H9 (cell line): ENCODE results near the gene CD2BP2. TPM values are rescaled to one million over a fixed set of nuclear protein-coding genes. Genes with fewer than 3 reads are reported as not detected.

ENCODE experiments used
- DNase-seq: peaks from one replicate; pipeline ENCODE4 v3.0.0-alpha.2; 2017
- H2AFZ ChIP-seq: one replicate; pipeline ENCODE4 v1.6.1; 2013; ENCODE audit warnings: mild to moderate bottlenecking, low read length, control low read depth, moderate library complexity
- H2AK5ac ChIP-seq: 2 replicates; pipeline ENCODE4 v1.6.1; 2013; ENCODE audit warnings: low read length, control low read depth, mixed read lengths; ENCODE audit not compliant: insufficient read length
- H2BK120ac ChIP-seq: one replicate; pipeline ENCODE4 v1.6.1; 2013; ENCODE audit warnings: low read depth, mild to moderate bottlenecking, low read length, control low read depth, inconsistent platforms; ENCODE audit not compliant: poor library complexity, severe bottlenecking
- H2BK12ac ChIP-seq: 2 replicates; pipeline ENCODE4 v1.6.1; 2013; ENCODE audit warnings: low read length, control low read depth, mixed read lengths, low read depth; ENCODE audit not compliant: insufficient read length
- H2BK15ac ChIP-seq: 2 replicates; pipeline ENCODE4 v1.6.1; 2013; ENCODE audit warnings: low read depth, low read length, control low read depth
- H2BK20ac ChIP-seq: one replicate; pipeline ENCODE4 v1.6.1; 2013; ENCODE audit warnings: low read depth, mild to moderate bottlenecking, low read length, control low read depth, inconsistent platforms; ENCODE audit not compliant: poor library complexity, severe bottlenecking
- H2BK5ac ChIP-seq: 2 replicates; pipeline ENCODE4 v1.6.1; 2013; ENCODE audit warnings: low read length, control low read depth, mixed read lengths; ENCODE audit not compliant: insufficient read length
- H3K14ac ChIP-seq: 2 replicates; pipeline ENCODE4 v1.6.1; 2013; ENCODE audit warnings: low read length, control low read depth; ENCODE audit not compliant: insufficient read depth
- H3K18ac ChIP-seq: 2 replicates; pipeline ENCODE4 v1.6.1; 2013; ENCODE audit warnings: low read depth, mild to moderate bottlenecking, mixed read lengths, low read length, control low read depth; ENCODE audit not compliant: insufficient read length
- H3K23ac ChIP-seq: 2 replicates; pipeline ENCODE4 v1.6.1; 2013; ENCODE audit warnings: low read length, control low read depth, mixed read lengths, low read depth; ENCODE audit not compliant: insufficient read length
- H3K23me2 ChIP-seq: 2 replicates; pipeline ENCODE4 v1.6.1; 2013; ENCODE audit warnings: low read depth, mild to moderate bottlenecking, mixed read lengths, low read length, control low read depth; ENCODE audit not compliant: insufficient read length, poor library complexity, severe bottlenecking
- H3K27ac ChIP-seq: 2 replicates; pipeline ENCODE4 v1.5.1; 2013; ENCODE audit warnings: low read length, control low read depth, mixed read lengths, low read depth; ENCODE audit not compliant: insufficient read length
- H3K27me3 ChIP-seq: 2 replicates; pipeline ENCODE4 v1.6.1; 2013; ENCODE audit warnings: low read length, control low read depth, inconsistent platforms; ENCODE audit not compliant: insufficient read depth
- H3K4ac ChIP-seq: 2 replicates; pipeline ENCODE4 v1.6.1; 2013; ENCODE audit warnings: low read depth, mild to moderate bottlenecking, control low read depth, inconsistent platforms, low read length, moderate library complexity
- H3K4me1 ChIP-seq: 2 replicates; pipeline ENCODE4 v1.6.1; 2013; ENCODE audit warnings: low read length, control low read depth, inconsistent platforms; ENCODE audit not compliant: insufficient read depth
- H3K4me2 ChIP-seq: 2 replicates; pipeline ENCODE4 v1.6.1; 2013; ENCODE audit warnings: low read length, control low read depth, mixed read lengths; ENCODE audit not compliant: insufficient read length, insufficient read depth
- H3K56ac ChIP-seq: 2 replicates; pipeline ENCODE4 v1.6.1; 2013; ENCODE audit warnings: low read depth, mild to moderate bottlenecking, mixed read lengths, low read length, control low read depth; ENCODE audit not compliant: insufficient read length
- H3K79me1 ChIP-seq: 2 replicates; pipeline ENCODE4 v1.6.1; 2013; ENCODE audit warnings: low read depth, mild to moderate bottlenecking, moderate library complexity, low read length, control low read depth, inconsistent platforms; ENCODE audit not compliant: insufficient read depth, poor library complexity, severe bottlenecking
- H3K79me2 ChIP-seq: 2 replicates; pipeline ENCODE4 v1.6.1; 2013; ENCODE audit warnings: low read length, control low read depth, inconsistent platforms; ENCODE audit not compliant: insufficient read depth
- H3K9ac ChIP-seq: 2 replicates; pipeline ENCODE4 v1.6.1; 2013; ENCODE audit warnings: low read length, control low read depth, mixed read lengths; ENCODE audit not compliant: insufficient read length; ENCODE audit errors: extremely low read depth
- H3K9me3 ChIP-seq: one replicate; pipeline ENCODE4 v1.6.1; 2013; ENCODE audit warnings: low read depth, low read length, inconsistent platforms; ENCODE audit not compliant: control insufficient read depth
- H3T11ph ChIP-seq: one replicate; pipeline ENCODE4 v1.6.1; 2013; ENCODE audit warnings: mild to moderate bottlenecking, low read length, control low read depth, inconsistent platforms
- H4K20me1 ChIP-seq: one replicate; pipeline ENCODE4 v1.6.1; 2013; ENCODE audit not compliant: control insufficient read depth, insufficient read length, insufficient read depth
- H4K5ac ChIP-seq: 2 replicates; pipeline ENCODE4 v1.6.1; 2013; ENCODE audit warnings: low read depth, mild to moderate bottlenecking, mixed read lengths, low read length, control low read depth; ENCODE audit not compliant: insufficient read length
- H4K8ac ChIP-seq: replicated peaks from 2 replicates; pipeline ENCODE4 v1.6.1; 2013; ENCODE audit warnings: low read length, control low read depth, mixed read lengths, low read depth; ENCODE audit not compliant: insufficient read length
- H4K91ac ChIP-seq: 2 replicates; pipeline ENCODE4 v1.6.1; 2013; ENCODE audit warnings: low read depth, mild to moderate bottlenecking, moderate library complexity, mixed read lengths, low read length, control low read depth; ENCODE audit not compliant: insufficient read length
- H3K27ac Mint-ChIP-seq, 3 experiments: 2 replicates in 2 of 3; 3 replicates in 1 of 3; pipeline ENCODE4 v1.8.0; 2020 to 2021; ENCODE audit warnings: mixed read lengths in 3 of 3, mild to moderate bottlenecking in 1 of 3, moderate library complexity in 1 of 3
- H3K27me3 Mint-ChIP-seq: 2 replicates; pipeline ENCODE4 v1.8.0; 2021; ENCODE audit warnings: low read depth, mild to moderate bottlenecking, moderate library complexity, mixed read lengths
- H3K36me3 Mint-ChIP-seq, 3 experiments: 2 replicates in 2 of 3; 3 replicates in 1 of 3; pipeline ENCODE4 v1.8.0; 2020 to 2021; ENCODE audit warnings: low read depth in 3 of 3, mixed read lengths in 3 of 3; ENCODE audit not compliant: insufficient read depth in 1 of 3
- H3K4me1 Mint-ChIP-seq, 2 experiments: 2 replicates each; pipeline ENCODE4 v1.8.0; 2020; ENCODE audit warnings: mixed read lengths in 2 of 2
- H3K4me3 Mint-ChIP-seq, 2 experiments: 2 replicates in 1 of 2; 3 replicates in 1 of 2; pipeline ENCODE4 v1.8.0; 2020 to 2021; ENCODE audit warnings: mild to moderate bottlenecking in 2 of 2, mixed read lengths in 2 of 2, moderate library complexity in 1 of 2
- H3K9me3 Mint-ChIP-seq, 2 experiments: 2 replicates in 1 of 2; 3 replicates in 1 of 2; pipeline ENCODE4 v1.8.0; 2020; ENCODE audit warnings: mild to moderate bottlenecking in 2 of 2, mixed read lengths in 2 of 2, moderate library complexity in 1 of 2
- WGBS: extraction: QIAGEN DNeasy Blood & Tissue Kit; methylation state at CpG from one replicate; pipeline ENCODE4 v1.1.7; 2013; ENCODE audit warnings: missing lambda C conversion rate, low lambda C conversion rate, mixed read lengths; ENCODE audit not compliant: insufficient read length; ENCODE audit errors: extremely low coverage; 5-methylcytosine and 5-hydroxymethylcytosine counted together
- total RNA-seq: library from RNA; stranded (reverse); gene quantifications from 2 replicates; pipeline ENCODE4 v1.2.1, GENCODE V29; 2021
- TF ChIP-seq, protein P1 (sequence below): fragments of 200-600 bp; sonication (generic); conservative IDR thresholded peaks from 3 replicates; pipeline ENCODE4 v1.8.0; 2021; ENCODE audit warnings: antibody characterized with exemption, mild to moderate bottlenecking

The CD2BP2 gene
- total RNA-seq, 1 experiment from 2014 or later, result 90.1 TPM

DNA sequence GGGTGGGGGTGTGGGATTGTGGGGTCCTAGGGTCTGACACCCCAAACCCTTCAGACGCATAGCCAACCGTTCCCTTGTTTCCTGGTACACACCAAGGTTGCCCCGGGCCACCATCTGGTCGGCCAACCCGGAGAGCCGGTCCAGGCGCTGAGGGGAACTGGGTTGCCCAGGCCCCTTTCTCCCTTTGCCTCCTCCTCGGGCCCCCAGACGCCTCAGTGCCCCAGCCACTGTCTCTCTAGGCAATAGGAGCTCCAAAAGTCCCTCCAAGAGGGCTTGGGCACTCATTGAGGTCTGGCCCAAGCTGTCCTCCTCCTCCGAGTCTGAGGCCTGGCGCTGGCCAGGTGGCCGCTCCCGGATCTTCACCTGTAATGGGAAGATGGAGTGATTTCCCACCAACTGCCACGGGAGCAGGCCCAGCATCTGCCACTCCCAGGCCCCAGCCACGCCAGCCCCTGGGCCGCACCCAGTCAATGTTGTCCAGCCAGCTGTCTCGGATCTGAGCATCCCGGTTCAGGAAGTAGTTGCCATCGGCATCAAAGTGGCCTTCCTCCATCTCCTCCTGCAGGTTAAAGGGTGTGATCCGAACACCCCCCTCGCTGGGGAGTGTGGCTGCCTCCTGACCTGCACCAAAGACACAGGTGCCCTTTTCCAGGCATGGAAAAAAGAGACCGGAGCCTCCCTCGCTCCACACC is 1.5 kb downstream of the CD2BP2 start:
- H3K9me3 Mint-ChIP-seq, result no peaks in the 10 kb centered on the region
- no peaks in the 10 kb centered on the region for H3K9me3 ChIP-seq
- DNase-seq, result no peak
- TF ChIP-seq, protein P1, sequence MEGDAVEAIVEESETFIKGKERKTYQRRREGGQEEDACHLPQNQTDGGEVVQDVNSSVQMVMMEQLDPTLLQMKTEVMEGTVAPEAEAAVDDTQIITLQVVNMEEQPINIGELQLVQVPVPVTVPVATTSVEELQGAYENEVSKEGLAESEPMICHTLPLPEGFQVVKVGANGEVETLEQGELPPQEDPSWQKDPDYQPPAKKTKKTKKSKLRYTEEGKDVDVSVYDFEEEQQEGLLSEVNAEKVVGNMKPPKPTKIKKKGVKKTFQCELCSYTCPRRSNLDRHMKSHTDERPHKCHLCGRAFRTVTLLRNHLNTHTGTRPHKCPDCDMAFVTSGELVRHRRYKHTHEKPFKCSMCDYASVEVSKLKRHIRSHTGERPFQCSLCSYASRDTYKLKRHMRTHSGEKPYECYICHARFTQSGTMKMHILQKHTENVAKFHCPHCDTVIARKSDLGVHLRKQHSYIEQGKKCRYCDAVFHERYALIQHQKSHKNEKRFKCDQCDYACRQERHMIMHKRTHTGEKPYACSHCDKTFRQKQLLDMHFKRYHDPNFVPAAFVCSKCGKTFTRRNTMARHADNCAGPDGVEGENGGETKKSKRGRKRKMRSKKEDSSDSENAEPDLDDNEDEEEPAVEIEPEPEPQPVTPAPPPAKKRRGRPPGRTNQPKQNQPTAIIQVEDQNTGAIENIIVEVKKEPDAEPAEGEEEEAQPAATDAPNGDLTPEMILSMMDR, result no peak
- peaks cover 27 to 70% (median 63%) of the 10 kb centered on the region in 3 experiments; a peak in 6 of 7 replicates for H3K36me3 Mint-ChIP-seq
- H3K23ac ChIP-seq, result no peak overlapping the region
- H3K79me2 ChIP-seq, result peaks cover 3% of the 10 kb centered on the region; the same call in 1 of the 2 replicates
- H3K27ac Mint-ChIP-seq, result no peak overlapping the region
- H2BK5ac ChIP-seq, result no peak overlapping the region
- H3K23me2 ChIP-seq, result peaks cover 13% of the 10 kb centered on the region
- peaks cover 19 to 27% of the 10 kb centered on the region in 2 experiments for H3K4me1 Mint-ChIP-seq
- no peak overlapping the region for H2AFZ ChIP-seq
- H3K27me3 Mint-ChIP-seq, result no peaks in the 10 kb centered on the region; the same call in 1 of the 2 replicates
- H2AK5ac ChIP-seq, result no peak overlapping the region
- H4K5ac ChIP-seq, result no peak overlapping the region
- no peak overlapping the region for H3K56ac ChIP-seq
- peaks cover 8% of the 10 kb centered on the region for H3K79me1 ChIP-seq
- no peak overlapping the region for H4K8ac ChIP-seq
- H2BK120ac ChIP-seq, result no peak overlapping the region
- H3T11ph ChIP-seq, result no peak overlapping the region
- peak overlapping the region; percentile 7 for H3K9ac ChIP-seq
- H2BK12ac ChIP-seq, result no peak overlapping the region
- H3K4me2 ChIP-seq, result peak overlapping the region; percentile 96
- WGBS, result no CpG with 5 or more reads among the region's 23 CpGs
- no peak overlapping the region for H3K14ac ChIP-seq
- H3K27ac ChIP-seq, result no peak overlapping the region
- no peak overlapping the region for H3K4ac ChIP-seq
- no peak overlapping the region for H3K18ac ChIP-seq
- no peaks in the 10 kb centered on the region for H3K27me3 ChIP-seq
- no peaks in the 10 kb centered on the region for H3K4me1 ChIP-seq
- H2BK15ac ChIP-seq, result no peak overlapping the region
- no peak overlapping the region for H4K91ac ChIP-seq
- no peaks in the 10 kb centered on the region for H4K20me1 ChIP-seq
- H2BK20ac ChIP-seq, result no peak overlapping the region
- peak overlapping the region; percentile 95 to 98 for H3K4me3 Mint-ChIP-seq
